SU-DHL-6 (cell line): ENCODE measurements around the gene BUB3.

Experiments used
- H2AFZ ChIP-seq: fragments of 200-600 bp; sonication (generic); 2 replicates; pipeline ENCODE4 v1.6.1; 2014; ENCODE audit warnings: low read depth, mild to moderate bottlenecking, moderate library complexity, mixed read lengths, antibody characterized with exemption, low read length; ENCODE audit not compliant: severe bottlenecking
- H3F3A ChIP-seq: fragments of 200-600 bp; shearing (Covaris generic); 2 replicates; pipeline ENCODE4 v1.6.0; 2016; ENCODE audit warnings: antibody characterized with exemption, mild to moderate bottlenecking; ENCODE audit not compliant: insufficient read depth
- H3K27ac ChIP-seq: fragments of 200-600 bp; sonication (generic); 2 replicates; pipeline ENCODE4 v1.5.1; 2016; ENCODE audit warnings: low read depth, mild to moderate bottlenecking, low read length, moderate library complexity, mixed read lengths
- H3K27me3 ChIP-seq: fragments of 200-600 bp; sonication (generic), shearing (Covaris generic); 2 replicates; pipeline ENCODE4 v1.6.0; 2014; ENCODE audit warnings: mild to moderate bottlenecking, low read length
- H3K36me3 ChIP-seq: fragments of 200-600 bp; sonication (generic); 2 replicates; pipeline ENCODE4 v1.6.1; 2014; ENCODE audit warnings: mild to moderate bottlenecking, low read length, mixed read lengths
- H3K4me2 ChIP-seq: fragments of 300-600, 200-600 bp; shearing (Covaris generic), sonication (generic); 2 replicates; pipeline ENCODE4 v1.6.0; 2014; ENCODE audit warnings: low read length, low read depth, mild to moderate bottlenecking; ENCODE audit not compliant: poor library complexity, severe bottlenecking
- H3K4me3 ChIP-seq: fragments of 200-600 bp; sonication (generic); 2 replicates; pipeline ENCODE4 v1.5.1; 2014; ENCODE audit warnings: antibody characterized with exemption, low read length, mild to moderate bottlenecking, mixed read lengths; ENCODE audit not compliant: insufficient read depth, poor library complexity, severe bottlenecking
- H3K79me2 ChIP-seq: fragments of 200-600 bp; sonication (generic); 2 replicates; pipeline ENCODE4 v1.6.1; 2014; ENCODE audit warnings: mild to moderate bottlenecking, low read length, moderate library complexity; ENCODE audit not compliant: insufficient read depth
- H3K9ac ChIP-seq: fragments of 200-600 bp; sonication (generic); 2 replicates; pipeline ENCODE4 v1.7.0; 2014; ENCODE audit warnings: mild to moderate bottlenecking, low read length
- H3K9me2 ChIP-seq: fragments of 200-600 bp; sonication (generic); replicated peaks from 2 replicates; pipeline ENCODE4 v1.6.1; 2014; ENCODE audit warnings: low read length; ENCODE audit not compliant: insufficient read depth
- H3K9me3 ChIP-seq: fragments of 200-600 bp; sonication (generic); 2 replicates; pipeline ENCODE4 v1.6.1; 2014; ENCODE audit warnings: low read length, mixed read lengths; ENCODE audit not compliant: insufficient read depth
- H4K20me1 ChIP-seq: fragments of 200-600 bp; sonication (generic); 2 replicates; pipeline ENCODE4 v1.6.1; 2014; ENCODE audit warnings: low read depth, mild to moderate bottlenecking, antibody characterized with exemption, low read length, moderate library complexity, mixed read lengths
- CTCF ChIP-seq: fragments of 200-600 bp; sonication (generic); IDR thresholded peaks from one replicate; pipeline ENCODE4 v1.5.1; 2017; ENCODE audit warnings: antibody characterized with exemption, mild to moderate bottlenecking, low read length, moderate library complexity; ENCODE audit not compliant: insufficient read depth, poor library complexity, severe bottlenecking
- EZH2phosphoT487 ChIP-seq: fragments of 200-600 bp; sonication (generic), shearing (Covaris generic); conservative IDR thresholded peaks from 2 replicates; pipeline ENCODE4 v1.6.1; 2018; ENCODE audit warnings: mild to moderate bottlenecking, antibody characterized with exemption, low read length, moderate library complexity, mixed read lengths

BUB3 gene

GRCh38 chr10:123154092-123154710, at the start of gene BUB3:
Gene BUB3 (plus strand): TSS chr10:123154402. CDS start chr10:123154918, 516 bp downstream.
- H3K4me3 ChIP-seq: peak within 1 kb of the TSS; percentile 86
- H3K27ac ChIP-seq: peak within 1 kb of the TSS; percentile 89
- TF ChIP-seq EZH2phosphoT487 (no peak), CTCF (no peak)
- peak within 1 kb of the TSS; percentile 87 for H2AFZ ChIP-seq
- peaks cover 50% of the 10 kb centered on the region for H3K79me2 ChIP-seq
- peak within 1 kb of the TSS; percentile 98 for H3K9ac ChIP-seq
- no peaks in the 10 kb centered on the region; the same call in 1 of the 2 replicates for H3F3A ChIP-seq
- peaks cover 39% of the 10 kb centered on the region for H3K36me3 ChIP-seq
- H3K9me3 ChIP-seq: no peaks in the 10 kb centered on the region
- no peaks in the 10 kb centered on the region for H3K27me3 ChIP-seq
- H3K4me2 ChIP-seq: peak within 1 kb of the TSS; percentile 73
- H4K20me1 ChIP-seq: peaks cover 42% of the 10 kb centered on the region
- no peaks in the 10 kb centered on the region for H3K9me2 ChIP-seq

GRCh38 chr10:123109466-123109865, 44.7 kb upstream of the BUB3 start:
- Histone ChIP-seq H3K9ac (no peak overlapping the region), H3K36me3 (no peaks in the 10 kb centered on the region), H3K9me3 (no peaks in the 10 kb centered on the region), H2AFZ (no peak overlapping the region), H3F3A (no peaks in the 10 kb centered on the region), H3K9me2 (no peaks in the 10 kb centered on the region), H3K79me2 (no peaks in the 10 kb centered on the region), H4K20me1 (no peaks in the 10 kb centered on the region), H3K4me3 (no peak overlapping the region), H3K27me3 (no peaks in the 10 kb centered on the region), H3K27ac (no peak overlapping the region), H3K4me2 (no peak overlapping the region)
- TF ChIP-seq CTCF (no peak), EZH2phosphoT487 (no peak)

- no peak overlapping the region for H3K4me2 ChIP-seq
- H3K9me3 ChIP-seq: no peaks in the 10 kb centered on the region
- TF ChIP-seq CTCF (no peak), EZH2phosphoT487 (no peak)
- no peak overlapping the region for H3K4me3 ChIP-seq
- no peak overlapping the region for H2AFZ ChIP-seq
- H3F3A ChIP-seq: no peaks in the 10 kb centered on the region
- H4K20me1 ChIP-seq: no peaks in the 10 kb centered on the region
- H3K79me2 ChIP-seq: no peaks in the 10 kb centered on the region
- H3K9me2 ChIP-seq: no peaks in the 10 kb centered on the region
- H3K27me3 ChIP-seq: no peaks in the 10 kb centered on the region
- H3K9ac ChIP-seq: no peak overlapping the region
- no peaks in the 10 kb centered on the region for H3K36me3 ChIP-seq
- no peak overlapping the region for H3K27ac ChIP-seq
Measured at GRCh38 chr10:123117644-123118417, 36.4 kb upstream of the BUB3 start.
